GM12891 (cell line): ENCODE data around the gene CYBA.

Experiments
- POLR2A ChIP-seq: IDR thresholded peaks from 2 replicates; pipeline ENCODE4 v1.6.1; 2011; ENCODE audit warnings: low read depth, low read length, control low read depth
- POLR2AphosphoS5 ChIP-seq: IDR thresholded peaks from 2 replicates; pipeline ENCODE4 v1.6.1; 2011; ENCODE audit warnings: low read depth, low read length, control low read depth
- TAF1 ChIP-seq: IDR thresholded peaks from 2 replicates; pipeline ENCODE4 v1.6.1; 2011; ENCODE audit warnings: low read depth, low read length, control low read depth

DNA sequence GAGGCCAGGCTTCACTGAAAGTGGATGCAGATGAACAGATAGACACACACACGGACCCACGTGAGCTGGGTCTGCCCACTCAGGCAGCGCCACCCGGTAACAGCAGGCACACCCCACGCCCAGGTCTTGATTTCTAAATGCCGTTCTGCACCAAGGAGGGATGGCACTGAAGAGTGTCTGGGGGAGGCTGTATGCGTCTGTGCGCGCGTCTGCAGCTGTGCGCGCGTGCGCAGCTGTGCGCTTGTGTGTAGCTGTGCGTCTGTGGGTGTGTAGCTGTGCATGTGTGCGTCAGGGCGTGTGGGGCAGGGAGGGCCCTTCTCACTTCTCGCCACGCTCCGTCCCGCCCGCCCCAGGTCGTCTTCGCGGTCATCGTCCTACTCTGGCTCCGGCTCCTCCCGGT lies 28.0 kb downstream of the CYBA start:
- no peak for TF ChIP-seq POLR2A
- no peak for TF ChIP-seq POLR2AphosphoS5
- no peak for TF ChIP-seq TAF1
